Measurements from ENCODE around the gene GDPD2. TPM values are rescaled to one million over a fixed set of nuclear protein-coding genes. Genes with fewer than 3 reads are reported as not detected.

The GDPD2 gene
- total RNA-seq, 1 donor from 2014 or later = 0.13 TPM

DNA sequence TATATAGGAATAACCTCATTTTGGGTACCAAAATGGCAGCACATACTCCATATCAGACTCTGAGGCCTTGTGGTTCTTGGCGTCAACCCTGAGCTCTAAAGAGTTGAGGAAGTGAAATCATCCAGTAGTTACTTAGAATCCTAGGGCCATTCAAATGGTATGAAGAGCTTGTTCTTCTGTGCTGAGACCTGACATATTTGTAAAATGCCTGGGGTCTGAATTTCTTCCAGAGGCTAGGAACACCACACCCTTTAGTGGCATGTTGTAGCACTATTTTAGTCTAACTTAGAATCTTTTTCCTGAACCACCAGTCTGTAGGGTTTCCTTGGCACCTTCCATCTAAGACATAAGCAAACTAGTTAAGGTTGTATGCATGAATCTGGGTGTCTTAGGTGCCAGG lies 18.1 kb upstream of the GDPD2 start:
- no peaks in the 10 kb centered on the region for H3K27me3 Mint-ChIP-seq (ENCODE audit: unreplicated experiment)
- TF ChIP-seq, protein P1, sequence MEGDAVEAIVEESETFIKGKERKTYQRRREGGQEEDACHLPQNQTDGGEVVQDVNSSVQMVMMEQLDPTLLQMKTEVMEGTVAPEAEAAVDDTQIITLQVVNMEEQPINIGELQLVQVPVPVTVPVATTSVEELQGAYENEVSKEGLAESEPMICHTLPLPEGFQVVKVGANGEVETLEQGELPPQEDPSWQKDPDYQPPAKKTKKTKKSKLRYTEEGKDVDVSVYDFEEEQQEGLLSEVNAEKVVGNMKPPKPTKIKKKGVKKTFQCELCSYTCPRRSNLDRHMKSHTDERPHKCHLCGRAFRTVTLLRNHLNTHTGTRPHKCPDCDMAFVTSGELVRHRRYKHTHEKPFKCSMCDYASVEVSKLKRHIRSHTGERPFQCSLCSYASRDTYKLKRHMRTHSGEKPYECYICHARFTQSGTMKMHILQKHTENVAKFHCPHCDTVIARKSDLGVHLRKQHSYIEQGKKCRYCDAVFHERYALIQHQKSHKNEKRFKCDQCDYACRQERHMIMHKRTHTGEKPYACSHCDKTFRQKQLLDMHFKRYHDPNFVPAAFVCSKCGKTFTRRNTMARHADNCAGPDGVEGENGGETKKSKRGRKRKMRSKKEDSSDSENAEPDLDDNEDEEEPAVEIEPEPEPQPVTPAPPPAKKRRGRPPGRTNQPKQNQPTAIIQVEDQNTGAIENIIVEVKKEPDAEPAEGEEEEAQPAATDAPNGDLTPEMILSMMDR (IDR thresholded peaks at IDR 0.05; ENCODE audit: unreplicated experiment) = no peak
- H3K9me3 Mint-ChIP-seq (ENCODE audit: unreplicated experiment) = no peaks in the 10 kb centered on the region
- no peak overlapping the region for H3K27ac Mint-ChIP-seq (ENCODE audit: unreplicated experiment)
- H3K36me3 Mint-ChIP-seq (ENCODE audit: low read depth, unreplicated experiment) = no peaks in the 10 kb centered on the region
- DNase-seq (ENCODE audit: low spot score) = no peak
- no peak overlapping the region for H3K4me3 Mint-ChIP-seq (ENCODE audit: unreplicated experiment)
- no peaks in the 10 kb centered on the region for H3K4me1 Mint-ChIP-seq (ENCODE audit: unreplicated experiment)

DNA sequence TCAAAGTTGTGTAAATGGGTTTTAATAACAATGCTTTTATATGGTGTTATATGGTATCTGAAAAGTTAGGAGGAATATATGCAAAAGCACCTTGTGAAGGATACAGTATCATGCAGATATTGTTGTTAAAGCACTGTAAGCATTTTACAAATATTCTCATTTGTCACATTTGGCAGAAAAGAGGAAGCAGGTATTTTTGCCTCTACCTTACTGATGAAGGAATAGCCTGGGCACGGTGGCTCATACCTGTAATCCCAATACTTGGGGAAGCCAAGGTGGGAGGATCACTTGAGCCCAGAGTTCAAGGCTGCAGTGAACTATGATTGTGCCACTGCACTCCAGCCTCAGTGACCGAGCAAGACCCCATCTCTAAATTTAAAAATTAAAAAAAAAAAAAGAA lies 12.2 kb upstream of the GDPD2 start:
- H3K4me1 Mint-ChIP-seq (ENCODE audit: unreplicated experiment) = no peaks in the 10 kb centered on the region
- no peaks in the 10 kb centered on the region for H3K36me3 Mint-ChIP-seq (ENCODE audit: low read depth, unreplicated experiment)
- H3K4me3 Mint-ChIP-seq (ENCODE audit: unreplicated experiment) = no peak overlapping the region
- H3K27ac Mint-ChIP-seq (ENCODE audit: unreplicated experiment) = no peak overlapping the region
- no peak for DNase-seq (ENCODE audit: low spot score)
- TF ChIP-seq, protein P1 (IDR thresholded peaks at IDR 0.05; ENCODE audit: unreplicated experiment) = no peak
- no peaks in the 10 kb centered on the region for H3K27me3 Mint-ChIP-seq (ENCODE audit: unreplicated experiment)
- H3K9me3 Mint-ChIP-seq (ENCODE audit: unreplicated experiment) = no peaks in the 10 kb centered on the region

DNA sequence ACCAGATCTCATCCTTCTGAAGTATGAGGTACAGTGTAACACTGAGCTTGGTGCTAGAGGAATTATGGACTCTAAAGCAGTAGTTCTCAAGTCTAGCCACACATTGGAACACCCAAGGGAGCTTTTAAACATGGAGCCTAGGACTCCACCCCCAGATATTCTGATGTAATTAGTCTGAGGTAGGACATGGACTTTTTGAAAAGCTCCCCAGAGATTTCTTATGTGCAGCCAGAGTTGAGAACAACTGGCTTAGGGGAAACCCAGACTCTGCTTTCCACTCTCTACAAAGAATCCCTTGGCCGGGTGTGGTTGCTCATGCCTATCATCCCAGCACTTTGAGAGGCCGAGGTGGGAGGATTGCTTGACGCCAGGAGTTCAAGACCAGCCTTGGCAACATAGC lies 11.6 kb upstream of the GDPD2 start:
- Mint-ChIP-seq H3K27me3 (ENCODE audit: unreplicated experiment) (no peaks in the 10 kb centered on the region), H3K27ac (ENCODE audit: unreplicated experiment) (no peak overlapping the region), H3K4me1 (ENCODE audit: unreplicated experiment) (no peaks in the 10 kb centered on the region), H3K4me3 (ENCODE audit: unreplicated experiment) (no peak overlapping the region), H3K36me3 (ENCODE audit: low read depth, unreplicated experiment) (no peaks in the 10 kb centered on the region), H3K9me3 (ENCODE audit: unreplicated experiment) (no peaks in the 10 kb centered on the region)
- DNase-seq (ENCODE audit: low spot score) = no peak
- TF ChIP-seq, protein P1 (IDR thresholded peaks at IDR 0.05; ENCODE audit: unreplicated experiment) = no peak

DNA sequence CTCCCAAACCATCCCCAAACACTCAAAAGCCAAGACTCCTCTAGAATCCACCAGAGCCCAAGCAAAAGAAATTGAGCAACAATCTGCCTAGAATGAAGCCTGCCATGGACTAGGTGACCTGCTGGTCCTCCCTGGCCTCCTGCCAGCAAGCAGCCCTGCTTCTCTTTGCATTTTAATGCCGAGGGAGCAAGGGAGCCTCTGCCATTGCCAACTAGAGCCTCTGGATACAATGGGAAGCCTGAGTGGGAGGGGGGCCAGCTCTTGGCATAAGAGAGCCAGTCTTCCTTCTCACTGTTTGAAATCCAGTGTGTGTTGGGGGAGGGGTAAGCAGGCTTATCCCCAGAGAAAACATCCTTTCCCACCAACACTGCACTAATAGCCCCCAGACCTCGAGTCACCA lies 1.5 kb upstream of the GDPD2 start:
- DNase-seq (ENCODE audit: low spot score) = no peak
- H3K4me3 Mint-ChIP-seq (ENCODE audit: unreplicated experiment) = no peak overlapping the region
- H3K4me1 Mint-ChIP-seq (ENCODE audit: unreplicated experiment) = no peaks in the 10 kb centered on the region
- H3K27ac Mint-ChIP-seq (ENCODE audit: unreplicated experiment) = no peak overlapping the region
- H3K36me3 Mint-ChIP-seq (ENCODE audit: low read depth, unreplicated experiment) = no peaks in the 10 kb centered on the region
- no peaks in the 10 kb centered on the region for H3K9me3 Mint-ChIP-seq (ENCODE audit: unreplicated experiment)
- TF ChIP-seq, protein P1 (IDR thresholded peaks at IDR 0.05; ENCODE audit: unreplicated experiment) = no peak
- no peaks in the 10 kb centered on the region for H3K27me3 Mint-ChIP-seq (ENCODE audit: unreplicated experiment)

DNA sequence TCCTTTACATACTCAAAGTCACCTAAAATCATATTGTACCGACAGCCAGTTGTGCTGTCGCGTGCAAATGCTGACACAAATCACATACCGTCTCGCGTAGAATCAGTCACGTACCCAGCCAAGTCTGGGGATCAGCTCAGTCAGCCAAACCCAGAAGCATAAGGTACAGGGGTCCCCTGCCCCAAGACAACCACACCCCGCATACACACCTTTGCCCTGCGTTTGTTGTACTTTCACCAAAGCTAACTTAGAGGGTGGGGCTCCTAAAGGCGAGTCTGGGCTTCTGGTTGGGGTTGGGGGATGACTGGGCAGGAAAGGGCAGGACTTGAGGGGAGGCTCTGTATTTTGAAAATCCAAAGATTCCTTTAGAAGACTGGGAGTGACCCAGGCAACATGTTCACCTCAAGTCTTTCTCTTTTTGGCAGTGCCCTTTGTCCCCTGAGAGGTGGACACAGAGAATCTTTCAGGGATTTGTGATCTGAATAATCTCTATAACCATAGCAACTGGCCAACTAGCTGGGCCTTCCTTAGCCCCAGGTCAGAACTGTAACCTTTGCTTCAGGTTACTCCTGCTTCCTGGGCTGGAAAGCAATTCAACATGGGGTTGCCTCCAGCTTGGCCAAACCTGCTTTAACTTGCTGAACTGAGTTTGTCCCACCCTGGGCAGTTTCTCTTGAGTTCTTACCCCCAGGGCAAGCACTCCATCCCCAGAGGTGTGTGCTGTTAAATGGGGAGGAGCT lies 992 bp downstream of the GDPD2 start:
- no peaks in the 10 kb centered on the region for H3K4me1 Mint-ChIP-seq (ENCODE audit: unreplicated experiment)
- DNase-seq (ENCODE audit: low spot score) = no peak
- H3K9me3 Mint-ChIP-seq (ENCODE audit: unreplicated experiment) = no peaks in the 10 kb centered on the region
- TF ChIP-seq, protein P1 (IDR thresholded peaks at IDR 0.05; ENCODE audit: unreplicated experiment) = no peak
- peaks cover 2% of the 10 kb centered on the region for H3K27me3 Mint-ChIP-seq (ENCODE audit: unreplicated experiment)
- H3K4me3 Mint-ChIP-seq (ENCODE audit: unreplicated experiment) = no peak overlapping the region
- no peak overlapping the region for H3K27ac Mint-ChIP-seq (ENCODE audit: unreplicated experiment)
- H3K36me3 Mint-ChIP-seq (ENCODE audit: low read depth, unreplicated experiment) = no peaks in the 10 kb centered on the region
